Endothelial cell of umbilical vein (primary cell): Measurements from ENCODE around the gene VAC14. TPM values are rescaled to one million over a fixed set of nuclear protein-coding genes. Genes with fewer than 3 reads are reported as not detected.

Experiments used
- BruUV-seq: library from RNA; stranded (reverse); fragments of 400-500 nt; replicated peaks from 2 replicates; lab custom pipeline; 2021; lab: Mats Ljungman, UMichigan
- CTCF ChIA-PET: fragments of 300-600, 350-600 bp; sonication (Branson Sonifier 250); formaldehyde crosslinking; loops from one replicate; lab custom pipeline; 2021; ENCODE audit warnings: antibody characterized with exemption, inconsistent platforms; lab: Charles Lee
- POLR2A ChIA-PET: fragments of 300-600, 350-600 bp; sonication (Branson Sonifier 250); formaldehyde crosslinking; loops from one replicate; lab custom pipeline; 2021; ENCODE audit warnings: antibody characterized with exemption, inconsistent platforms; lab: Charles Lee
- DNase-seq: peaks from one replicate; pipeline ENCODE4 v3.0.0-alpha.2; 2011; ENCODE audit warnings: low read depth, low spot score
- FAIRE-seq: peaks from 2 replicates; lab custom pipeline; 2011; peaks lifted over from hg19 to GRCh38; lab: Jason Lieb, UNC
- H2AFZ ChIP-seq: 2 replicates; pipeline ENCODE4 v1.6.0; 2012; ENCODE audit warnings: low read depth, low read length, control low read depth, inconsistent platforms
- H3K27ac ChIP-seq: 2 replicates; pipeline ENCODE4 v1.5.1; 2011; ENCODE audit warnings: low read depth, mild to moderate bottlenecking, control low read depth, low read length, moderate library complexity; ENCODE audit not compliant: insufficient read depth
- H3K27me3 ChIP-seq, 2 experiments: 2 replicates each; pipeline versions ENCODE4 v1.6.0 to v1.6.1; 2011; ENCODE audit warnings: low read length in 2 of 2, mixed read lengths in 1 of 2; ENCODE audit not compliant: control insufficient read depth in 2 of 2, insufficient read depth in 2 of 2
- H3K36me3 ChIP-seq, 2 experiments: 2 replicates in 1 of 2; 3 replicates in 1 of 2; pipeline ENCODE4 v1.5.1; 2011; ENCODE audit warnings: low read length in 2 of 2, mild to moderate bottlenecking in 1 of 2, moderate library complexity in 1 of 2; ENCODE audit not compliant: control insufficient read depth in 2 of 2, insufficient read depth in 2 of 2; ENCODE audit errors: extremely low read depth in 1 of 2
- H3K4me1 ChIP-seq: 3 replicates; pipeline ENCODE4 v1.5.1; 2011; ENCODE audit warnings: mild to moderate bottlenecking, low read length; ENCODE audit not compliant: control insufficient read depth, insufficient read depth; ENCODE audit errors: extremely low read depth
- H3K4me2 ChIP-seq: 2 replicates; pipeline ENCODE4 v1.6.1; 2011; ENCODE audit warnings: low read length, control low read depth, mixed read lengths; ENCODE audit not compliant: insufficient read depth
- H3K4me3 ChIP-seq, 3 experiments: fragments of 200-600 bp in 1 of 3; sonication (generic), shearing (Covaris generic) in 1 of 3; replicated peaks in 1 of 3; 2 replicates each; pipeline ENCODE4 v1.5.1; 2011 to 2016; ENCODE audit warnings: control low read depth in 3 of 3, low read length in 3 of 3, mild to moderate bottlenecking in 2 of 3, inconsistent platforms in 1 of 3, low read depth in 1 of 3, moderate library complexity in 1 of 3; ENCODE audit not compliant: insufficient read depth in 1 of 3
- H3K79me2 ChIP-seq: 2 replicates; pipeline ENCODE4 v1.6.0; 2012; ENCODE audit warnings: low read length, inconsistent platforms; ENCODE audit not compliant: control insufficient read depth, insufficient read depth
- H3K9ac ChIP-seq: replicated peaks from 2 replicates; pipeline ENCODE3; 2011; ENCODE audit warnings: low read length, control low read depth; ENCODE audit not compliant: insufficient read depth; ENCODE audit errors: extremely low read depth
- H3K9me1 ChIP-seq: replicated peaks from 3 replicates; pipeline ENCODE4 v1.6.0; 2011; ENCODE audit warnings: mild to moderate bottlenecking, low read length; ENCODE audit not compliant: control insufficient read depth, insufficient read depth; ENCODE audit errors: extremely low read depth
- H3K9me3 ChIP-seq: replicated peaks from 2 replicates; pipeline ENCODE4 v1.5.1; 2012; ENCODE audit warnings: low read length, inconsistent platforms; ENCODE audit not compliant: control insufficient read depth, insufficient read depth
- H4K20me1 ChIP-seq: replicated peaks from 2 replicates; pipeline ENCODE3; 2011; ENCODE audit warnings: mild to moderate bottlenecking, low read length; ENCODE audit not compliant: control insufficient read depth, insufficient read depth; ENCODE audit errors: extremely low read depth
- EZH2 ChIP-seq: IDR thresholded peaks from 2 replicates; pipeline ENCODE4 v1.6.1; 2012; ENCODE audit warnings: borderline replicate concordance, low read depth, mild to moderate bottlenecking, moderate library complexity, low read length, inconsistent platforms; ENCODE audit not compliant: severe bottlenecking
- FOS ChIP-seq: IDR thresholded peaks from 2 replicates; pipeline ENCODE4 v1.6.1; 2011; ENCODE audit warnings: mild to moderate bottlenecking, low read length, moderate library complexity, borderline replicate concordance; ENCODE audit not compliant: insufficient read depth
- GATA2 ChIP-seq: IDR thresholded peaks from 2 replicates; pipeline ENCODE4 v1.7.0; 2011; ENCODE audit warnings: low read depth, mild to moderate bottlenecking, moderate library complexity, mixed read lengths, low read length; ENCODE audit not compliant: insufficient read length, insufficient read depth
- JUN ChIP-seq: IDR thresholded peaks from 2 replicates; pipeline ENCODE4 v1.6.1; 2011; ENCODE audit warnings: borderline replicate concordance, low read depth; ENCODE audit not compliant: insufficient read length, insufficient read depth
- POLR2A ChIP-seq: IDR thresholded peaks from 2 replicates; pipeline ENCODE4 v1.6.1; 2012; ENCODE audit warnings: low read depth, mild to moderate bottlenecking, control low read depth, low read length
- dilution Hi-C: fragments of 300-500 bp; cut with MboI; formaldehyde crosslinking; loops from one replicate; pipeline ENCODE4 v1.15.0; 2019; ENCODE audit warnings: low sequenced_read_pairs; ENCODE audit not compliant: extremely low pct_ligation_motif_present
- intact Hi-C: fragments of 100-400 bp; cut with micrococcal nuclease; formaldehyde crosslinking; loops from one replicate; pipeline ENCODE4 v1.10.0; 2022
- polyA plus RNA-seq, 4 experiments: library from polyadenylated mRNA; depleted of rRNA in 3 of 4; stranded (reverse) in 3 of 4; unstranded in 1 of 4; fragments of >200 nt; gene quantifications; 2 replicates each; pipeline versions ENCODE4 v1.2.1 to v1.2.3, GENCODE V29; 2011 to 2012; ENCODE audit warnings: missing spikeins in 1 of 4
- total RNA-seq: library from RNA; stranded (reverse); gene quantifications from 2 replicates; pipeline ENCODE4 v1.2.3, GENCODE V29; 2021
- TF ChIP-seq, protein P1 (sequence below), 2 donors: IDR thresholded peaks; 1 replicate in 1 of 2; 2 replicates in 1 of 2; pipeline ENCODE4 v1.5.1; 2011; ENCODE audit warnings: low read length in 2 of 2, mild to moderate bottlenecking in 2 of 2, moderate library complexity in 2 of 2, control low read depth in 1 of 2, inconsistent platforms in 1 of 2, low read depth in 1 of 2; ENCODE audit not compliant: insufficient read depth in 1 of 2; ENCODE audit errors: extremely low read depth in 1 of 2

VAC14 gene
- total and polyA plus RNA-seq, 2 donors (not counting 3 experiments of a cell fraction or from before 2014, with no cell fraction given): 37.6 to 57.9 TPM

DNA sequence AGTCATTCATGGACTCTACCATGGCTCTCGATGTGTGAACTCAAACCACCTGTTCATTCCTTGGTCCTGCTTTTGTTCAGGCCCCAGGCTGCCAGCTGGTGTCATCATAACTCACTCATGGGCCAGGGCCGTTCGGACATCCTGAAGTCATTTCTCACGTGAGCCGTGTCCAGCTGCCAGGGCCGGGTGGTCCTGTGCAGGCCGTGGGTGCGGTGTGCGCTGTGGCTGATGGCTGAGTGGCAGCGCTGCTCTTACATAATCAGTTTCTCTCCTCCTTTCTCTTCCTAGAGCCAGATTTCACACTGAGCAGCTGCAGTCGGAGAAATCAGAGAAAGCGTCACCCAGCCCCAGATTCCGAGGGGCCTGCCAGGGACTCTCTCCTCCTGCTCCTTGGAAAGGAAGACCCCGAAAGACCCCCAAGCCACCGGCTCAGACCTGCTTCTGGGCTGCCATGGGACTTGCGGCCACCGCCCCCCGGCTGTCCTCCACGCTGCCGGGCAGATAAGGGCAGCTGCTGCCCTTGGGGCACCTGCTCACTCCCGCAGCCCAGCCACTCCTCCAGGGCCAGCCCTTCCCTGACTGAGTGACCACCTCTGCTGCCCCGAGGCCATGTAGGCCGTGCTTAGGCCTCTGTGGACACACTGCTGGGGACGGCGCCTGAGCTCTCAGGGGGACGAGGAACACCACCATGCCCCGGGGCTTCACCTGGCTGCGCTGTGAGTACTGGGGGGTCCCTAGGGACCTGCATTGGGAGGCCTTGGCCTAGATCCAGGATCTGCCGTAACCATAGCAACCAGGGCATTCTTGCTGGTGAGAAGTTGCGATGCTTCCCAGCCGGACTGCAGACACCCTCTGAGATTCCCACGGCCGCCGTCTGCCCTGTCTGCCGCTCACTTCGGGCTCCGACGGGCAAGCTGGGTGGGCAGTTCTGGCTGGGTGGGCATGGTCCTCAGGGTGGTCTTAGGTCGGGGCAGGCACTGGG is 154.4 kb downstream of the VAC14 start, which contains the start of gene IL34:
Gene IL34 (plus strand): TSS at position 300 of the 982 bp plus-strand sequence. CDS start 389 bp downstream, at position 689.
- TF ChIP-seq GATA2: no peak
- no peak within 1 kb of the TSS for H3K9ac ChIP-seq
- H3K4me2 ChIP-seq: no peak within 1 kb of the TSS

DNA sequence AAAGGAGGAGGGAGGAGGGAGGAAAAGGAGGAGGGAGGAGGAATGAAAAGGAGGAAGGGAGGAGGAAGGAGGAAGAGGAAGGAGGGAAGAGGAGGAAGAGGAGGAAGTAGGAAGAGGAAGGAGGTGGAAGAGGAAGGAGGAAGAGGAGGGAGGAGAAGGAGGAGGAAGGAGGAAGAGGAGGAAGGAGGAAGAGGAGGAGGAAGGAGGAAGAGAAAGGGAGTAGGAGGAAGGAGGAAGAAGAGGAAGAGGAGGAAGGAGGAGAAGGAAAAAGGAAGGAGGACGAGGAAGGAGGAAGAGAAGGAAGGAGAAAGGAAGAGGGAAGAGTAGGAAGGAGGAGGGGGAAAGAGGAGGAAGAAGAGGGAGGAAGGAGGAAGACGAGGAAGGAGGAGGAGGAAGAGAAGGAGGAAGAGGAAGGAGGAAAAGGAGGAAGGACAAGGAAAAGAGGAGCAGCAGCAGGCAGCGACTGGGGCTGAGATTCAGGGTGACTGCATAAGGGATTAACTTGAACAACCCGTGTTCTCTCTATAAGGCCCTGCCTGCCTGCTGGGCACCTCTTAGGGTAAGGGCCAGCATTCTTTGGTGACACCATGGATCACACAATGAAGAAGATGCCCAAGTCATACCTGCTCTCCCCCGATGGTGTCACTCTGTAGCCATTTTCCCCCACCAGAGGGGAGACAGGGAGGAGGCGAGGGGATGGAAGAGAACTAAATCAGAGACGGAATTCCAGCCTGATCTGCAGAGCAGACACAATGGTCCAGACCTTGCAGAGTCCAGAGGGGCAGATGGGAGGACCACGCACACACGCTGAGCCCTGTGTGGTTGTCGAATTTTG is 156.0 kb downstream of the VAC14 start:
- BruUV-seq: no TSS peak
- dilution Hi-C loops: no loop called here
- no peak for DNase-seq
- no peaks in the 10 kb centered on the region for H4K20me1 ChIP-seq
- no peak overlapping the region for H3K4me3 ChIP-seq
- no peak overlapping the region for H2AFZ ChIP-seq
- no peaks in the 10 kb centered on the region for H3K79me2 ChIP-seq
- H3K9me1 ChIP-seq: no peaks in the 10 kb centered on the region
- no peaks in the 10 kb centered on the region for H3K36me3 ChIP-seq
- no peaks in the 10 kb centered on the region for H3K27me3 ChIP-seq
- ChIA-PET CTCF (no interaction called here), POLR2A (no interaction called here)
- no peak for TF ChIP-seq POLR2A
- TF ChIP-seq, protein P1, sequence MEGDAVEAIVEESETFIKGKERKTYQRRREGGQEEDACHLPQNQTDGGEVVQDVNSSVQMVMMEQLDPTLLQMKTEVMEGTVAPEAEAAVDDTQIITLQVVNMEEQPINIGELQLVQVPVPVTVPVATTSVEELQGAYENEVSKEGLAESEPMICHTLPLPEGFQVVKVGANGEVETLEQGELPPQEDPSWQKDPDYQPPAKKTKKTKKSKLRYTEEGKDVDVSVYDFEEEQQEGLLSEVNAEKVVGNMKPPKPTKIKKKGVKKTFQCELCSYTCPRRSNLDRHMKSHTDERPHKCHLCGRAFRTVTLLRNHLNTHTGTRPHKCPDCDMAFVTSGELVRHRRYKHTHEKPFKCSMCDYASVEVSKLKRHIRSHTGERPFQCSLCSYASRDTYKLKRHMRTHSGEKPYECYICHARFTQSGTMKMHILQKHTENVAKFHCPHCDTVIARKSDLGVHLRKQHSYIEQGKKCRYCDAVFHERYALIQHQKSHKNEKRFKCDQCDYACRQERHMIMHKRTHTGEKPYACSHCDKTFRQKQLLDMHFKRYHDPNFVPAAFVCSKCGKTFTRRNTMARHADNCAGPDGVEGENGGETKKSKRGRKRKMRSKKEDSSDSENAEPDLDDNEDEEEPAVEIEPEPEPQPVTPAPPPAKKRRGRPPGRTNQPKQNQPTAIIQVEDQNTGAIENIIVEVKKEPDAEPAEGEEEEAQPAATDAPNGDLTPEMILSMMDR (IDR thresholded peaks at IDR 0.05; ENCODE audit: extremely low read depth in 1 of 2, insufficient read depth in 1 of 2, low read depth in 1 of 2, low read length in 2 of 2): no peak
- no peak for TF ChIP-seq EZH2
- no peak for TF ChIP-seq FOS
- no peak for TF ChIP-seq GATA2
- no peak for TF ChIP-seq JUN
- H3K4me1 ChIP-seq: peaks cover 3% of the 10 kb centered on the region
- H3K4me2 ChIP-seq: no peak overlapping the region
- intact Hi-C loops: no loop called here
- H3K9ac ChIP-seq: no peak overlapping the region
- no peak for FAIRE-seq
- H3K9me3 ChIP-seq: no peaks in the 10 kb centered on the region
- no peak overlapping the region for H3K27ac ChIP-seq

More for the DNA sequence above, 154.4 kb downstream of the VAC14 start, which contains the start of gene IL34:
- Histone ChIP-seq H3K27ac (no peak within 1 kb of the TSS), H3K36me3 (no peaks in the 10 kb centered on the region), H3K9me3 (no peaks in the 10 kb centered on the region), H3K79me2 (no peaks in the 10 kb centered on the region), H3K4me3 (no peak within 1 kb of the TSS), H2AFZ (no peak within 1 kb of the TSS), H3K9me1 (no peaks in the 10 kb centered on the region), H3K4me1 (peaks cover 3% of the 10 kb centered on the region), H3K27me3 (no peaks in the 10 kb centered on the region), H4K20me1 (no peaks in the 10 kb centered on the region)
- no TSS peak for BruUV-seq
- intact Hi-C loops (no loop called here), dilution Hi-C loops (no loop called here)
- DNase-seq (no peak), FAIRE-seq (no peak)
- ChIA-PET POLR2A (no interaction called here), CTCF (no interaction called here)
